Caco-2 (cell line): ENCODE measurements around the gene UBE2I. TPM values are rescaled to one million over a fixed set of nuclear protein-coding genes. Genes with fewer than 3 reads are reported as not detected.

Source experiments
- BruUV-seq: library from RNA; stranded (reverse); fragments of 400-500 nt; replicated peaks from 2 replicates; lab custom pipeline; 2021; lab: Mats Ljungman, UMichigan
- CTCF ChIA-PET: fragments of 300-600 bp; sonication (Branson Sonifier 250); formaldehyde crosslinking; loops from one replicate; lab custom pipeline; 2022; ENCODE audit warnings: antibody characterized with exemption; lab: Charles Lee
- POLR2A ChIA-PET: fragments of 300-600 bp; sonication (Branson Sonifier 250); formaldehyde crosslinking; loops from one replicate; lab custom pipeline; 2022; ENCODE audit warnings: antibody characterized with exemption; lab: Charles Lee
- DNase-seq, 2 experiments: peaks; one replicate each; pipeline versions ENCODE4 v3.0.0 to v3.0.0-alpha.2; 2020 to 2022
- H3K27me3 ChIP-seq: replicated peaks from 2 replicates; pipeline ENCODE4 v1.6.0; 2011; ENCODE audit warnings: low read length; ENCODE audit not compliant: control insufficient read depth, insufficient read depth
- H3K36me3 ChIP-seq: 2 replicates; pipeline ENCODE4 v1.5.1; 2011; ENCODE audit warnings: low read length; ENCODE audit not compliant: control insufficient read depth, insufficient read depth
- H3K4me1 ChIP-seq: fragments of 250-450 bp; sonication (Bioruptor Pico); 2 replicates; pipeline ENCODE4 v1.5.1; 2020; ENCODE audit warnings: mild to moderate bottlenecking
- H3K4me3 ChIP-seq: 2 replicates; pipeline ENCODE4 v1.5.1; 2011; ENCODE audit warnings: low read depth, mild to moderate bottlenecking, control low read depth, low read length
- H3K9me3 ChIP-seq: fragments of 250-450 bp; sonication (Bioruptor Pico); 2 replicates; pipeline ENCODE4 v1.5.1; 2020; ENCODE audit warnings: mild to moderate bottlenecking, moderate library complexity
- H3K27ac Mint-ChIP-seq: one replicate; pipeline ENCODE4 v1.8.0; 2022; ENCODE audit warnings: mixed read lengths; ENCODE audit not compliant: unreplicated experiment
- H3K27me3 Mint-ChIP-seq: one replicate; pipeline ENCODE4 v1.8.0; 2022; ENCODE audit warnings: mixed read lengths; ENCODE audit not compliant: insufficient read depth, unreplicated experiment
- H3K36me3 Mint-ChIP-seq: one replicate; pipeline ENCODE4 v1.8.0; 2022; ENCODE audit warnings: mild to moderate bottlenecking, mixed read lengths; ENCODE audit not compliant: insufficient read depth, unreplicated experiment
- H3K4me1 Mint-ChIP-seq: one replicate; pipeline ENCODE4 v1.8.0; 2022; ENCODE audit warnings: low read depth, mixed read lengths; ENCODE audit not compliant: unreplicated experiment
- H3K4me3 Mint-ChIP-seq: one replicate; pipeline ENCODE4 v1.8.0; 2022; ENCODE audit warnings: mild to moderate bottlenecking, moderate library complexity, mixed read lengths; ENCODE audit not compliant: unreplicated experiment
- H3K9me3 Mint-ChIP-seq: one replicate; pipeline ENCODE4 v1.8.0; 2022; ENCODE audit warnings: mixed read lengths; ENCODE audit not compliant: unreplicated experiment
- intact Hi-C: fragments of 100-400 bp; cut with micrococcal nuclease; formaldehyde crosslinking; loops from one replicate; pipeline ENCODE4 v1.10.0; 2022; ENCODE audit not compliant: unreplicated experiment
- total RNA-seq: library from RNA; stranded (reverse); gene quantifications from 2 replicates; pipeline ENCODE4 v1.2.3, GENCODE V29; 2022
- TF ChIP-seq, protein P1 (sequence below), 2 experiments: fragments of 200-600 bp in 1 of 2; IDR thresholded peaks; 1 replicate in 1 of 2; 2 replicates in 1 of 2; pipeline versions ENCODE4 v1.5.1 to v1.8.0; 2011 to 2022; ENCODE audit warnings: antibody characterized with exemption in 1 of 2, control low read depth in 1 of 2, inconsistent platforms in 1 of 2, low read depth in 1 of 2, low read length in 1 of 2, mild to moderate bottlenecking in 1 of 2, moderate library complexity in 1 of 2; ENCODE audit not compliant: insufficient read depth in 1 of 2, severe bottlenecking in 1 of 2, unreplicated experiment in 1 of 2

UBE2I gene
- total RNA-seq, 1 experiment from 2014 or later = 178 TPM

- POLR2A ChIA-PET = no interaction called here
- TF ChIP-seq, protein P1, sequence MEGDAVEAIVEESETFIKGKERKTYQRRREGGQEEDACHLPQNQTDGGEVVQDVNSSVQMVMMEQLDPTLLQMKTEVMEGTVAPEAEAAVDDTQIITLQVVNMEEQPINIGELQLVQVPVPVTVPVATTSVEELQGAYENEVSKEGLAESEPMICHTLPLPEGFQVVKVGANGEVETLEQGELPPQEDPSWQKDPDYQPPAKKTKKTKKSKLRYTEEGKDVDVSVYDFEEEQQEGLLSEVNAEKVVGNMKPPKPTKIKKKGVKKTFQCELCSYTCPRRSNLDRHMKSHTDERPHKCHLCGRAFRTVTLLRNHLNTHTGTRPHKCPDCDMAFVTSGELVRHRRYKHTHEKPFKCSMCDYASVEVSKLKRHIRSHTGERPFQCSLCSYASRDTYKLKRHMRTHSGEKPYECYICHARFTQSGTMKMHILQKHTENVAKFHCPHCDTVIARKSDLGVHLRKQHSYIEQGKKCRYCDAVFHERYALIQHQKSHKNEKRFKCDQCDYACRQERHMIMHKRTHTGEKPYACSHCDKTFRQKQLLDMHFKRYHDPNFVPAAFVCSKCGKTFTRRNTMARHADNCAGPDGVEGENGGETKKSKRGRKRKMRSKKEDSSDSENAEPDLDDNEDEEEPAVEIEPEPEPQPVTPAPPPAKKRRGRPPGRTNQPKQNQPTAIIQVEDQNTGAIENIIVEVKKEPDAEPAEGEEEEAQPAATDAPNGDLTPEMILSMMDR (IDR thresholded peaks at IDR 0.05; ENCODE audit: insufficient read depth in 1 of 2, low read depth in 1 of 2, low read length in 1 of 2, severe bottlenecking in 1 of 2, unreplicated experiment in 1 of 2) = no peak
- intact Hi-C loops = no loop called here
- no peaks in the 10 kb centered on the region for H3K27me3 ChIP-seq
- Mint-ChIP-seq H3K4me3 (no peak overlapping the region), H3K27ac (no peak overlapping the region), H3K27me3 (no peaks in the 10 kb centered on the region), H3K9me3 (no peaks in the 10 kb centered on the region), H3K36me3 (peaks cover 9% of the 10 kb centered on the region), H3K4me1 (peaks cover 9% of the 10 kb centered on the region)
- DNase-seq = no peak
- no TSS peak for BruUV-seq
- H3K4me1 ChIP-seq = peaks cover 29% of the 10 kb centered on the region
- no peak overlapping the region for H3K4me3 ChIP-seq
- H3K9me3 ChIP-seq = no peaks in the 10 kb centered on the region
- CTCF ChIA-PET = no interaction called here
- H3K36me3 ChIP-seq = no peaks in the 10 kb centered on the region
Observed at GRCh38 chr16:1288813-1289476, 20.5 kb upstream of the UBE2I start.

DNA sequence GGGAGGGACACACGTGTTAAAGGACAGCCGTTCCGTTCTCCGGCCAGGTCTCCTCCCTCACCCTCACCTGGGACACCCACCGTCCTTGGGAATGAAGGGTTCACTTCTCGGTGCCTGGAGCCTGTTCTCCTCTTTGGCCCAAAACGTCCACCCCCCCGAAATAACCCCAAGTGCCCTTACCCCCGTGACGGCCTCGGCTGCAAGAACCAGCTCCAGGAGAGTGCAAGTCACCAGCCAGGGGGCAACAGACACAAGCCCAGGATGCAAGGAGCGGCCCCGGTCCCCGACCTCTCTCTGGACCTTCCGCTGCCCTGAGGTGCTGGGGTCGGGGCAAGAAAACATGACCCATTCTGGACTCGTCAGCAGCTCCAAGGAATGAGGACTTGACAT is 20.0 kb upstream of the UBE2I start:
- Histone ChIP-seq H3K27me3 (no peaks in the 10 kb centered on the region), H3K9me3 (no peaks in the 10 kb centered on the region), H3K4me1 (peaks cover 35% of the 10 kb centered on the region), H3K4me3 (no peak overlapping the region), H3K36me3 (no peaks in the 10 kb centered on the region)
- CTCF ChIA-PET = no interaction called here
- H3K9me3 Mint-ChIP-seq = no peaks in the 10 kb centered on the region
- no TSS peak for BruUV-seq
- DNase-seq = no peak
- no peak overlapping the region for H3K4me3 Mint-ChIP-seq
- intact Hi-C loops = no loop called here
- POLR2A ChIA-PET = no interaction called here
- TF ChIP-seq, protein P1 (IDR thresholded peaks at IDR 0.05; ENCODE audit: insufficient read depth in 1 of 2, low read depth in 1 of 2, low read length in 1 of 2, severe bottlenecking in 1 of 2, unreplicated experiment in 1 of 2) = no peak
- H3K27ac Mint-ChIP-seq = no peak overlapping the region
- H3K4me1 Mint-ChIP-seq = peaks cover 14% of the 10 kb centered on the region
- peaks cover 11% of the 10 kb centered on the region for H3K36me3 Mint-ChIP-seq
- no peaks in the 10 kb centered on the region for H3K27me3 Mint-ChIP-seq

GRCh38 chr16:1290063-1290501 is 19.4 kb upstream of the UBE2I start:
- TF ChIP-seq, protein P1 (IDR thresholded peaks at IDR 0.05; ENCODE audit: insufficient read depth in 1 of 2, low read depth in 1 of 2, low read length in 1 of 2, severe bottlenecking in 1 of 2, unreplicated experiment in 1 of 2) = no peak
- CTCF ChIA-PET = no interaction called here
- Histone ChIP-seq H3K9me3 (no peaks in the 10 kb centered on the region), H3K27me3 (no peaks in the 10 kb centered on the region), H3K4me3 (no peak overlapping the region), H3K36me3 (no peaks in the 10 kb centered on the region), H3K4me1 (peaks cover 36% of the 10 kb centered on the region)
- Mint-ChIP-seq H3K4me1 (peaks cover 18% of the 10 kb centered on the region), H3K36me3 (peaks cover 11% of the 10 kb centered on the region), H3K4me3 (no peak overlapping the region), H3K27ac (no peak overlapping the region), H3K27me3 (no peaks in the 10 kb centered on the region), H3K9me3 (no peaks in the 10 kb centered on the region)
- POLR2A ChIA-PET = no interaction called here
- intact Hi-C loops = no loop called here
- DNase-seq = no peak
- no TSS peak for BruUV-seq
